Measurements from ENCODE around the gene HOXC5.
"Not testable (repeated sequence)": the region's sequence is repeated elsewhere in the genome, so short reads cannot be mapped to it uniquely, and the experiment has no call there.

Gene HOXC5

GRCh38 chr12:54033980-54034784 lies 1.3 kb downstream of the HOXC5 start:
- DNase-seq (ENCODE audit: low read depth): no peak

GRCh38 chr12:54034785-54035310 lies 2.0 kb downstream of the HOXC5 start:
- no peak for DNase-seq (ENCODE audit: low read depth)

DNA sequence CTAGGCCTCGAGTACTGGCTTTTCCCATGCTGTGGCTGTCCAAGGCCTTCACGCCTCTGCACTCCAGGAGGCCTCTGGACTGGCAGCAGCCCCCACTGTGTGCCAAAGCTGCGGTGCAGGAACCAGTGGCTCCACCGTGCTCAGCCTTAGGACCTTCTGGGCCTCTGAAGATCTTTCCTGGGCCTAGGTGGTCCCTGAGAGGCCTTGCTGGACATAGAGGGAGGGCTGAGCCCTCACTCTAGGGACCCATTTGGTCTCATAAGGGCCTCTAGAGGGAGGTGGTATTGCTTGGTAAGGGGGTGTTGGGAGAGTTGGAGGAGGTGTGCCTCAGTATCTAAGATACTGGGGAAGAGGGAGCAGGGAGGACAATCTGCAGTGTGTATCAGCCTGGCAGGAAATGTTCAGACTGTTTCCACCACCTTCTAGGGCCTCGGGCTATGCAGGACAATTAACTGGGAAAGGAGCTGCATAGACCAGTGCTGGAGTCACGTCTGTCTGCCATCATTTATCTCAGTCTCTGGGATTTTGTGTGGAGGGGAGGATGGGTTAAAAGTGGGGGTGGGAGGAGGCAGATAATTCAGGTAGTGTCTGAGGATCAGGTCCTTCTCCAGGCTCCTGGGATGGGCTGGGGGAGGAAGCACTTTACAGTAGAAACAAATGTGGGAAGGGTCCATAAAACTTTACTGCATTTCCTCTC lies 2.9 kb downstream of the HOXC5 start:
- no peak for DNase-seq (ENCODE audit: low read depth)

DNA sequence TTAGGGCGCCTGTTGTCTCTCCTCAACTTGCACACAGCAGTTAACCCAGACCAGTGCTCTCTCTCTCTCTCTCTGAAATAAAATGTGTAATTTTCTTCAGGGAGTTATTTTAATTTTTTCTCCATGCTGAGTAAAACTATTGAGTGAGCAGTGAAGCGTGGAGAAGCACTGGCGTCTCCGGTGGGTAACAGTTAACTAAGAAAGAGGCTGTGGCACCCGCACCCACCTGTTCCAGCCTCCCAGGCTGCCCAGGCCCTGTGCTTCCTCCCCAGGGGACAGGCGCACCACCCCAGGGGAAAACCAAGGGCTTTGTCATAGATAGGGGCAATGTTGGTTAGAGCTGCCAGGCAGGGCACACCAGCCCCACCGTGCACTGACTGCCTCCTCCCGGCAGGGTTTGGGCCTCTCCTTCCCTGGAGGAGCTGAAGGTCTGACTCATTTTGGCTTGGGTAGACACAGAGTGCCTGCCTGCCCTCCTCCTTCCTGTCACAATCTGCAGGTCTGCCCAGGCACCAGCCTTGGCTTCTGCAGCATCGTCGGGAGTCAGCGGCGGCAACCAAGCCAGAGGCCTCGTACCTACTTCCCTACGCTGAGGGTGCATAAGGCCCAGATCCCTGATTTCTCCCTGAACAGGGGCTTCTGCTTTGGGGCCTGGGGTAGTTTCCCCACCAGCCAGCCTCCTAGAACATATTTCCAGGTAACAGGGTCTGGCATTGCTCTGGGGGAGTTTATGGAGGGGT lies 3.9 kb downstream of the HOXC5 start:
- DNase-seq (ENCODE audit: low read depth): no peak

DNA sequence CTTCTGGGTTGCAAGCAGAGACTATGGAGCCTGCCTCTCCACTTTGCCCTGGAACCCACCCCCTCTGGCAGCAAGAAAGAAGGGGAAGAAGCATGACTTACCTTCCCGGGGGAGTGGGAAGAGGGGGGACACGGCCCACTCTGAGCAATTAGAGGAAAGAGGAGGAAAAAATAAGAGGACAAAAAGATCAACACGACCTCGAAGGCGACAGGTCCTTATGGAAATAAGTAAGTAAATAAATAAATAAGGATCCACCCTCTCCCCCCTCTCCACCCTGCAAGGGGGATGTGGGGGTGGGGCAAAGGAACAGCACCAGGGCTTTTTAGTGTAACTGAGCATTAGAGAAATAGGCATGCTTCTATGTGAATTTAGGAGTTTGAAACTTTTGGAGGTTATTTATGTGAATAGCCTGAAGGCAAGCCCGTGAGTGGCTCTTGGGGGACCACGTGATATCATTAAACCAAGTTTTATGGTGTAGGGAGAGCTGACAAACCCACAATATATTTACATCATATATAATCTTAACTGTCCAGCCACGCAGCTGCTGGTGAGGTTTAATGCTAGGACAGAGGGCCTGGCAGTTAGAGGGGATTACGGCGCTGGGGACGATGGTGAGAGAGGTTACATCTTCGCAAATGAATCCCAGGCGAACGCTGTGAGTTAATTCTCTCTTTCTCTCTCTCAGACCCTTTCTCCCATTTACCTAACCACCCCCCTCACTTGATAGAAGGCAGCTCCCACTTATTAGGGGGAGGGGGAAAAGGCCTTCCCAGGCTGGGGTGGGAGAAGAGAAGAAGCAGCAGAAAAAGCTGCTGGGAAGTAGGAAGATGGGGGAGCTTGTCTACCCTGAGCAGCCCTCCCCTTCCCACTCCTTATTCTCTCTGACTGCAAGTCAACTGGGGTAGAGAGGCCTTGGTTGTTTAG lies 4.8 kb downstream of the HOXC5 start:
- no peak for DNase-seq (ENCODE audit: low read depth)

DNA sequence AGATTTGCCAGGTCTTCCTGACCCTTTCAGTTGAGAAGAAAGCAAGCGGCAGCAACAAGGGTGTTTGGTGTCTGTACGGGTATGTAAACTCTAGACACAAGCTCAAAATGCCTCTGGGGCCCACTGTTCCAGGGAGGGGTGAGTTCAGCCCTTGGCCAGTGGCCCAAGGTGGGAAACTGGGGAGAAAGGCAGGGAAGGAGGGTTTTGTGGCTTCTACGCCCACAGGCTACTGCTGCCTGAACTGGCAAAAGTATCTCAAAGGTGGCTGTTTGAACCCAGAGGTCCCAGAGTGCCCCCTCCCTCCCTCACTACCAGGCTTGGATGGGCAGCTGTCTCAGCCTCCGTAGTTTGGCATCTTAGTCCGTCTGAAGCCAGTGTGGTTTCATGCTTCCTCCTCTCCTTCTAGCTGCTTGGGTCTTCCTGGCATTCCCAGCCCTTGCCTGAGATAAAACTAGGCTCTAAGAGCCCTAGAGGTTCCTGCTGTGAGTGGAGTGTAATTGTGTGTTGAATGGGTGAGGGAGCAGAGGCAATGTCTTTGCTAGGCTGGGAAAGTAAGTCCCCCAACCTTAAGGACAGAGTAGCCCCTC lies 5.5 kb downstream of the HOXC5 start:
- no peak for DNase-seq (ENCODE audit: low read depth)

DNA sequence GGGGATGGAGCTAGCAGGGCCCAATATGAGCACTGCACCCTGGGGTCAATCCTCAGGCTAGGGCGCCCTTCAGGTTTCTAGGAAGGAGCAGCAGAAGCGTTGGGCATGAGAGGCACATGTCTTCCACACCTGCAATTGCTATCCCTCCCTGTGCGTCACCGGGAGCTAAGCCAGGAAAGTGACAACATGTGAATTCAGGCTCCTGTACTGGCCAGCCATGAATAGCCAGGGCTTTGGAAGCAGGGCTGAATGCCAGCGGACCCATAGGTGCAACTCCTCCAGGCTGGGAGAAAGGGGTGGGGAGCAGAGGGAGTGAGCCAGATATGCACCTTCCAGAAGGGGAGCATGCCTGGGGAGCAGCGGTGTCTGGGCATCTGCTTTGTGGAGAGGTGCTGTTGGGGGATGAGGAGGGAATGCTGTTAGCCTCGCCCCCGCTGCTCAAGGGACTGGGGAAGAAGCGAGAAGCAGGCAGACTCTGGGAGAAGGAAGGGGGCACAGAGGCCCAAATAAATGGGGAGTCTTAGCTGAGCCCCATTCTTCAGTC lies 6.1 kb downstream of the HOXC5 start:
- no peak for DNase-seq (ENCODE audit: low read depth)

GRCh38 chr12:54039417-54040147 lies 6.7 kb downstream of the HOXC5 start:
- DNase-seq (ENCODE audit: low read depth): no peak

DNA sequence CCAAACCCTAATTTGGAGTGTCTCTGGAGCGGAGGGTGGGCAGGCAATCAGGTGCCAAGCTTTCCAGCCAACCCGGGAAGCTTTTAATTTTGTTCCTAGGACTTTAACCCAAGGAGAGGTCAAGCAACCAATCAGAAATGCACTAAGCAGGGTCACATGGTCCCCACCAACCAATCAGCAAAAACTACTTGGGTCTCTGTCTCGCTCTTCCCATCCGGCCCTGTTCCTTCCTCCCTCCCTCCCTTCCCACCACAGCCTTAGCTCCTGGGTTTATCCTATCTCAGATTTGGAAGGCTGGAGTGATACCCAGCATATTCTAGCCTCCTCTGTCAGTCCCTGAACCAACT lies 7.3 kb downstream of the HOXC5 start:
- no peak for DNase-seq (ENCODE audit: low read depth)

DNA sequence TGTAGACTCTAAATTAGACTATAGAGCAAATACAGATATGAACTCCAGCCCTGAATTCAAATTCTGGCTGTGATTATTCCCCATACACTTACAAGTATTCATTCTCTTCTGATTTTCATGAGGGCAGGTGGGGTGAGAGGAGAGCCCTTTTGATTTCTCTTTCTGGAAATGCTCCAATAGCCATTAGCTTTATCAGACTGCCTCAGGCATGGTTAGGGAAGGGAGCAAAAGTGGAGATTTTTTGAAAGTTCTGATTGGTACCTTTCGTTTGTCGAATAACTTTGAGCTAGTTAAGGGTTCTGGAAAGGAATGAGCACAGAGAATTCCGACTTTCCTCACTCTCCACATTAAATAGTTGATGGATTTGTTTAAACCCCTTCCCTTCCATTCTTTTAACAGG lies 7.8 kb downstream of the HOXC5 start:
- no peak for DNase-seq (ENCODE audit: low read depth)

DNA sequence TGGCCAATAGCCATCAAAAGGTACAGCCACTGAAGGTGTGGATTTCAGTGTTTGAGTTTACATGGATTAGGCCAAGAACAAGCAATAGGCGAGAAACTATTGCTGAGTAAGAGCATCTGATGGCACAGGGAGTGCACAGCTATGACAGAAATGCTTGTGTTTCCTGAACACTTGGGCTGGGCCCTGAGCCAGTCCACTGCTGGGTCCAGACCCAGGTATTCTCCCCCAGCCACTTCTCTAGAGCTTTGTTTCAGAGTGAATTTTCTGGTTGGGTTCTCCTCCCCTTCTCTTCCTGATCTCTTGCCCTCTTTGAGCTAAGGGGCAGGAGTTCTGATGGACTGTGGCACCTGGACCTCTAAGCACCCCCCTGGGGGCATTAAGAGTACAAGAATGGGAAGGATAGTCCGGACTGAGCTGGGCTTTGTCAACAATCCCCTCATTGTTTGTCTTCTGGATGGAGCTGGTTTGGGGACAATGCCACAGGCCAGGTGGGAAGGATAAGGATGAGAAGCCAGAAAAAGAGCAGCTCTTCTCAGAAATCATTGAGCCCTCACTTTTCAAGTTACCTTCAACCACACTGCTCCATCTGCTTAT lies 8.3 kb downstream of the HOXC5 start:
- no peak for DNase-seq (ENCODE audit: low read depth)

- not testable (repeated sequence) for DNase-seq (ENCODE audit: low read depth)
These were observed 9.2 kb downstream of the HOXC5 start for GRCh38 chr12:54042033-54042432.

DNA sequence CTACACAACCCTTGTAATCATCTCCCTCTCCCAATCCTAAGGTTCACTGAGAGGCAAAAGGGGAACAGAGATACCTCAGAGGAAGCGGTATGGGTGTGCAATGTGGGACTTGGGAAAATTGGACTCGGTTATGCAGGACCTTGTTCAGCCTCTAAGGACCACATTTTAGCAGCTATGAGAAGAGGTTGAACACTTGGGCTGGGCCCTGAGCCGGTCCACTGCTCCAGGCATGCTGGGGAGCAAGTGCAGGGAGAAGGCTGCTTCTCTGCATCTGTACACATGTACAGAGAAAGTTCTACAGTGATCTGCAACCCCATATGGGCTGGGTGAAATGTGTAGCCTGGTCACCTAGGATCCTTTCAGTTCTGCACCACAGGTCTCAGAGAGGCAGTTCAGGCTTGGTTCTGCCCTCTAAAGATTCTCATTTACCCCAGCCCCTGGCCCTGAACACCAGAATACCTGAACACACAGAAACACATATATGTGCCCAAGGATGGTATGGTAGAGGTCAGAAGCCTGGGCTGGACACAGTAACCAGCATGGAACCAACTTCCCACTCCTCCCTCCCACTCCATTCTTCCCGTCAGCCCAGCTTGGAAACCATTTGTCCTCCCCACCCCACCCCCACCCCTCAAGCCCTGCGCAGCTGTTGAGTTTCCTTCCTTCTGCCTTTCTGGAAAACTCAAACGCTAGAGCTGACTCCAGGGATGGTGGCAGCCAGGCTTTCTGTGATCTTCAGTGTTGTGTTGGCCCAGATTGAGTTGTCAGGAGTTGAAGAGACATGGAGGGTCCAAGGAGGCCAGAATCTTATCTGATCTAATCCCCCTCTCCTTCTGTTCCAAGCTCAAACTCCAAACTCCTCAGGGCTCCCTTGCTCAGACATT lies 10.4 kb downstream of the HOXC5 start:
- DNase-seq (ENCODE audit: low read depth): no peak

DNA sequence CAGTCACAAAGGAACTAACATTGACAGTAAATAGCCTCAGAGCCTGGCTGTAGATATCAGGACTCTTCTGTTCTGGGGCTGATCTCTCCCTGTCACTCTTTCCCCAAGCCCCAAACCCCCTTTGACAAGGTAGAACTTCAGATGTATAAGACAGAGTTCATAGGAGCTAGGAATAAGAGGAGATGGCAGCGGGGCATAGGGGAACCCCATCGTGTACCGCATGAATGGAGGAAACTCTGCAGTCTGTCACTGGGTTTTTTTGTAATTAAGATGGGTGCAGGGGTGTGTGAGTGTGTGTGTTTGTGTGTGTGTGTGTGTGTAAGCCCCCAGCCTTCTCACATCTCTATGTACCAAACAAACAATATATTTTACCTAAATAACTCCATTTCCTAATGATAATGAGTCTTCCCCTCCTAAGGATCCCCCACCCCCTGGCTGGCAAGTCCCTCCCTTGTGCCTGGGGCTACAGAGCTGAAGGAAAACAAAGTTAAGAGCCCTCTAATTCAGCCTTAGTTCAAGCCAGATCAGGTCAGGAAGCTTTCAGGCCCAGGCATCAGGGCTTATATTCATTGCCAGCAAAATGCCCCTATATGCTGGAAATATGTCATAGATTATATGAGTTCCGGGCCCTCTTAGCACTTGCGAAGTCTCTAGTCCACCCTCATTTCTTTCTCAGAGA lies 11.7 kb downstream of the HOXC5 start:
- no peak for DNase-seq (ENCODE audit: low read depth)

- DNase-seq (ENCODE audit: low read depth): no peak
These were observed 12.6 kb downstream of the HOXC5 start for GRCh38 chr12:54045401-54045800.

DNA sequence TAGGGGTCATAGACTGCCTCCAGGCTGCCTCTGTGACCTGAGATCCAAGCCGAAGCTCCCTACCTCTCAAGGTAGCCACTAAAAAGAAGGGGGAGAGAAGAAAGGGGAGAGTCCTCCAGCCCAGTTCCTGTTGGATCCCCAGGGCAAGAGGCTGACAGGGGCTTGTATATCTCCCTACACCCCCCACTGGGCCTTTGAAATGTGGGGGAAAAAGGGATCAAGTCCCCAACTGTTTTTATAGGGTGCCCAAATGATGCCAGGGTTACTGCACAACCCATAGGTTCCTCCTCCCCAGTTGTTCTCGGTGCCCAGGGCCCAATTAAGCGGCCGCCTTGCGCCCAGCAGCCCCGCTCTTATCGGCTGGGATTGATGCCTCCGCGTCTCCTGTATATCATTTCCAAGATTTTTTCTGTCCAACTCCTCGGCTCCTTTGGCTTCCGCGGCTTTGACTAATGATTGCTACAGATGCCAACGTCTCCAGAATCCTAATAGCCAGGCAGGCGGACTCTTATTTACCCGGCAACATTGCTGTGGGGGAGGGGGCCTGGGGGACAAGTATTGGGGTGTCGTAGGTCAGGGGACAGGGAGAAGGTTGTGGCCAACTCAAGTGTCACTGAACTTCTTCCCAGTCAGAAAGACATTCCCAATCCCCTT lies 13.1 kb downstream of the HOXC5 start:
- DNase-seq (ENCODE audit: low read depth): no peak

DNA sequence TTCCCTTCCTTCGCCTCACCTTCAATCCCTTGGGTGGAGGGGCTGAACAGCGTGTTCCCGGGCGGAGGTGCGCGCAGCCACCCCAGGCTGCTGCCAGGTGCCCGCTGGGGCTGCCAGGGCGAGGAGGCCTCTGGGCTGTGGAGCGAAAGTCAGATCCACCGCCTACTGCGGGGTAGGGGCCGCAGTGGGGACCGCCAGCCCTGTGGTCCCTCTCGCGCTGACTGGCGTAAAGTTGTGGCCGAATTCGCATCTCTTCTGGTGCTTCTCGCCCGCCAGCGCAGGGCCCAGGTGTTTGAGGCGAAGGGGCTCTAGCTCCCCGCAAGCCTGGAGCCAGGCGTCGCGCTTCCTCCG lies 13.9 kb downstream of the HOXC5 start:
- no peak for DNase-seq (ENCODE audit: low read depth)

Measured in HS-5 (cell line).